Stomach (tissue), 9 donors: ENCODE results near the gene C16orf96. TPM values are rescaled to one million over a fixed set of nuclear protein-coding genes. Genes with fewer than 3 reads are reported as not detected.

Source experiments
- DNase-seq, 2 donors: peaks; one replicate each; pipeline versions ENCODE4 v3.0.0 to v3.0.0-alpha.2; 2013 to 2019
- H3K27ac ChIP-seq, 5 donors: fragments of 200-600 bp in 4 of 5; sonication (generic) in 4 of 5; one replicate each; pipeline ENCODE4 v1.5.1; 2013 to 2019; ENCODE audit warnings: mild to moderate bottlenecking in 1 of 5, moderate library complexity in 1 of 5
- H3K27me3 ChIP-seq, 3 donors: fragments of 200-600 bp; sonication (generic); one replicate each; pipeline ENCODE4 v1.5.1; 2017 to 2019; ENCODE audit warnings: mixed run types in 1 of 3
- H3K36me3 ChIP-seq, 4 donors: fragments of 200-600 bp; sonication (generic); 1 replicate in 3 of 4; 2 replicates in 1 of 4; pipeline ENCODE4 v1.5.1; 2016 to 2019
- H3K4me1 ChIP-seq, 4 donors: fragments of 200-600 bp; sonication (generic); one replicate each; pipeline ENCODE4 v1.5.1; 2016 to 2019
- H3K4me3 ChIP-seq, 4 donors: fragments of 200-600 bp; sonication (generic) in 3 of 4; one replicate each; pipeline ENCODE4 v1.5.1; 2016 to 2019; ENCODE audit warnings: mild to moderate bottlenecking in 1 of 4
- H3K9me3 ChIP-seq, 4 donors: fragments of 200-600 bp; sonication (generic); one replicate each; pipeline ENCODE4 v1.5.1; 2016 to 2019
- EP300 ChIP-seq: sonication (generic); formaldehyde crosslinking; IDR thresholded peaks from one replicate; pipeline ENCODE4 v1.6.1; 2017; ENCODE audit warnings: antibody characterized with exemption
- POLR2A ChIP-seq, 4 donors: fragments of 450-650 bp; IDR thresholded peaks; one replicate each; pipeline ENCODE4 v1.6.1; 2016; ENCODE audit warnings: antibody characterized with exemption in 4 of 4, control low read depth in 2 of 4, mild to moderate bottlenecking in 1 of 4, moderate library complexity in 1 of 4
- POLR2AphosphoS5 ChIP-seq, 3 donors: sonication (generic); formaldehyde crosslinking; IDR thresholded peaks; one replicate each; pipeline ENCODE4 v1.6.1; 2016; ENCODE audit warnings: antibody characterized with exemption in 3 of 3
- WGBS, 5 donors: extraction: QIAGEN DNeasy Blood & Tissue Kit in 3 of 5; methylation state at CpG; one replicate each; pipeline versions ENCODE4 v1.1.5 to v1.1.7; 2013 to 2018; 5-methylcytosine and 5-hydroxymethylcytosine counted together
- intact Hi-C: fragments of 100-400 bp; cut with DNase I; formaldehyde crosslinking; loops from one replicate; pipeline ENCODE4 v1.15.1; 2023; ENCODE audit warnings: low total_unique reads
- polyA plus RNA-seq, 3 donors: library from polyadenylated mRNA; stranded (reverse); fragments of 200-250 nt; gene quantifications; one replicate each; pipeline ENCODE4 v1.2.3, GENCODE V29; 2013
- total RNA-seq, 5 donors: library from RNA; depleted of rRNA; stranded (reverse); fragments of >200 nt; gene quantifications; one replicate each; pipeline versions ENCODE4 v1.1.0 to v1.2.3, GENCODE V29; 2014 to 2016
- TF ChIP-seq, protein P1 (sequence below), 7 experiments: fragments of 450-650 bp in 4 of 7; fragments of 200-600 bp in 3 of 7; sonication (generic) in 3 of 7; IDR thresholded peaks; one replicate each; pipeline ENCODE4 v1.5.1; 2016 to 2019; ENCODE audit warnings: antibody characterized with exemption in 7 of 7, control low read depth in 2 of 7, mild to moderate bottlenecking in 1 of 7
- donor health status: healthy with polysubstance abuse.
- donor health status: Bipolar disorder and iron deficiency.
- donor health status: healthy.

Gene C16orf96
- total and polyA plus RNA-seq, 8 donors: 0.37 to 0.43 TPM; not detected in 6

DNA sequence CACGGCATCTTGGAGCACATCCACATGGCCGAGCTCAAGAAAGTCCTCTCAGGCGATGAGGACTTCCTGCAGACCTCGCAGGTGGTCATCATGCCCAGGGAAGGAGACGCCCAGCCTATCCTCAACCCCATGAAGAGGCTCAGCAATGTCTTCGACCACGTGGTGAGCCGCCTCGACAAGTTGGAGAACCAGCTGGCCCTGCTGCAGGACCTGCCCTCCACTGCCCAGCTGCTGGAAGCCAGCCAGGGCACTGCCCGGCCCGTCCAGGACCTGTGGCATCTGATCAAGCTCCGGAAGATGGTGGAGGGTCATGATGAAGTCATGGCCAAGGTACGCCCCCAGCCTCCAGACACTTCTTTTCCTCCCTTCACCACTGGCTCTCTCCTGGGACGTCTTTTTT lies 440 bp downstream of the C16orf96 start:
- no peaks in the 10 kb centered on the region for H3K4me1 ChIP-seq
- DNase-seq: peak in 1 of 2 donors; percentile 39
- WGBS, 5 donors: 58 to 80% (median 61%) methylated on average over 13 to 14 of the region's 14 CpGs
- H3K36me3 ChIP-seq: no peaks in the 10 kb centered on the region
- H3K27me3 ChIP-seq: peaks cover 0 to 4% (median 0%) of the 10 kb centered on the region in 3 donors
- H3K4me3 ChIP-seq: no peak overlapping the region
- no peaks in the 10 kb centered on the region for H3K9me3 ChIP-seq
- H3K27ac ChIP-seq: no peak overlapping the region
- intact Hi-C loops: no loop called here
- TF ChIP-seq POLR2A (IDR thresholded peaks at IDR 0.05) (no peak), POLR2AphosphoS5 (IDR thresholded peaks at IDR 0.05) (no peak), EP300 (no peak)
- TF ChIP-seq, protein P1, sequence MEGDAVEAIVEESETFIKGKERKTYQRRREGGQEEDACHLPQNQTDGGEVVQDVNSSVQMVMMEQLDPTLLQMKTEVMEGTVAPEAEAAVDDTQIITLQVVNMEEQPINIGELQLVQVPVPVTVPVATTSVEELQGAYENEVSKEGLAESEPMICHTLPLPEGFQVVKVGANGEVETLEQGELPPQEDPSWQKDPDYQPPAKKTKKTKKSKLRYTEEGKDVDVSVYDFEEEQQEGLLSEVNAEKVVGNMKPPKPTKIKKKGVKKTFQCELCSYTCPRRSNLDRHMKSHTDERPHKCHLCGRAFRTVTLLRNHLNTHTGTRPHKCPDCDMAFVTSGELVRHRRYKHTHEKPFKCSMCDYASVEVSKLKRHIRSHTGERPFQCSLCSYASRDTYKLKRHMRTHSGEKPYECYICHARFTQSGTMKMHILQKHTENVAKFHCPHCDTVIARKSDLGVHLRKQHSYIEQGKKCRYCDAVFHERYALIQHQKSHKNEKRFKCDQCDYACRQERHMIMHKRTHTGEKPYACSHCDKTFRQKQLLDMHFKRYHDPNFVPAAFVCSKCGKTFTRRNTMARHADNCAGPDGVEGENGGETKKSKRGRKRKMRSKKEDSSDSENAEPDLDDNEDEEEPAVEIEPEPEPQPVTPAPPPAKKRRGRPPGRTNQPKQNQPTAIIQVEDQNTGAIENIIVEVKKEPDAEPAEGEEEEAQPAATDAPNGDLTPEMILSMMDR (IDR thresholded peaks at IDR 0.05): no peak

DNA sequence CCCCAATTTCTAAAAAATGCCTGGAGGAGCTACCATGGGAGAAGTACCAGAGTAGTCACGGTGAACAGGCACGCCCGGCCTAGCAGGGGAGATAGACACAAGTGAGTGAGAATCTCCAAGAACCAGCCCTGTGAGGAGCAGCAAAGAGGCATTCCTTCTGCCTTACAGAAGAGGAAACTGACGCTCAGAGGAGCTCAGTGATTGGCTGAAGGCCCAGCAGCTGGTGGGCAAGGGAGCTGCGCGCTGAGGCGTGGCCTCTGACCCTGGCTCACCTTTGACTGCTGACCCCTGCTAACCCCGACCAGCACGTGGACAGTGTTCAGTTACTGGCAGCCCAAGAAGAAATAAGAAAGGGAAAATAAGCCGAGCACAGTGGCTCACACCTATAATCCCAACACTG lies 1.8 kb downstream of the C16orf96 start:
- H3K4me3 ChIP-seq: no peak overlapping the region
- H3K27ac ChIP-seq: no peak overlapping the region
- intact Hi-C loops: no loop called here
- DNase-seq: no peak
- no peaks in the 10 kb centered on the region for H3K4me1 ChIP-seq
- H3K27me3 ChIP-seq: peaks cover 0 to 4% (median 0%) of the 10 kb centered on the region in 3 donors
- no peaks in the 10 kb centered on the region for H3K9me3 ChIP-seq
- TF ChIP-seq POLR2AphosphoS5 (IDR thresholded peaks at IDR 0.05) (no peak), EP300 (no peak), POLR2A (IDR thresholded peaks at IDR 0.05) (no peak)
- TF ChIP-seq, protein P1 (IDR thresholded peaks at IDR 0.05): no peak
- WGBS, 5 donors: 71 to 79% (median 76%) methylated on average over 10 of the region's 10 CpGs
- H3K36me3 ChIP-seq: no peaks in the 10 kb centered on the region

DNA sequence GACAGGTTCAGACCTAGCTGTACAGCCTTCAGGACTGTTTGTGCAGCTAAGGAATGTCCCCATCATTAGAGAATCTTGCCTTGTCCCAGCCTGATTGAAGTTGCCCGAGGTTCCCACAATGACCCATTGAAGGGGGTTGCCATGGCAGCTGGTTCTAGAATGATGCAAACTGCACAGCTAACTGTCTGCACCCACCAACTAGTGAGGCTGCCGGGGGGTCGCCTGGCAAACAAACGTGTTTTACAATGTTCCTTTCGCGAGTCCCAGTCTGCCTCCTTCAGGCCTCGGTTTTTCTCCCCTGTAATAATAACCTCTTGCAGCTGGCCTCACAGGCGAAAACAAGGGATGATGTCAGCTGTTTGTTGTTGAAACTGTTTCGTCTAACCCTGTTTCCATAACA lies 5.5 kb downstream of the C16orf96 start:
- intact Hi-C loops: no loop called here
- no peak overlapping the region for H3K27ac ChIP-seq
- H3K36me3 ChIP-seq: no peaks in the 10 kb centered on the region
- no peaks in the 10 kb centered on the region for H3K4me1 ChIP-seq
- H3K27me3 ChIP-seq: peaks cover 0 to 2% (median 0%) of the 10 kb centered on the region in 3 donors
- no peak overlapping the region for H3K4me3 ChIP-seq
- 49 to 63% (median 55%) methylated on average over 9 of the region's 9 CpGs for WGBS, 5 donors
- no peaks in the 10 kb centered on the region for H3K9me3 ChIP-seq
- TF ChIP-seq POLR2A (IDR thresholded peaks at IDR 0.05): no peak
- TF ChIP-seq, protein P1 (IDR thresholded peaks at IDR 0.05): no peak
- TF ChIP-seq POLR2AphosphoS5 (IDR thresholded peaks at IDR 0.05): no peak
- TF ChIP-seq EP300: no peak
- no peak for DNase-seq

DNA sequence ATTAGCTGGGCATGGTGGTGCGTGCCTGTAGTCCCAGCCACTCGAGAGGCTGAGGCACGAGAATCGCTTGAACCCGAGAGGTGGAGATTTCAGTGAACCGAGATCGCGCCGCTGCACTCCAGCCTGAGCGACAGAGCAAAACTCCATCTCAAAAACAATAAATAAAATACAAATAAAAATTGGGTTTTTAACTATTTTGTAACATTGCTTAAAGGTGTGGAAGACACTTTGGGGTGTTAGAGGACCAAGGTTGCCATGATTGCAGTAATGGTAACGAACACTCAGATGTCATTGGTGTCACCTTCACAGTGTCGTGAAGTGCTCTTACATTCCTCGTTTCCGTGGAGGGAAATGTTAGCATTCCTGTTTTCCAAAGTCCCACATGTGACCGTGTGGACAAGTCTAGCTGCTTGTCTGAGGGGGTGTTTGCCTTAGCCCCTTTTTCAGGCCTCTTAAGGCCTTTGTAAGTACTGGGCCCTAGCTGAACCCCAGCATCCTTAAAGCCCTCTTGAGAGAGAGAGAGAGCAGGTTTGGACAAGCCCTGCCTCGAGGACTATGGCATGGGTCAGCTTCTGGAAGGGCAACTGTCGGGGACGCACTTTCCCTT lies 8.6 kb downstream of the C16orf96 start:
- Histone ChIP-seq H3K4me1 (no peaks in the 10 kb centered on the region), H3K27ac (no peak overlapping the region), H3K36me3 (no peaks in the 10 kb centered on the region), H3K4me3 (no peak overlapping the region), H3K9me3 (no peaks in the 10 kb centered on the region), H3K27me3 (no peaks in the 10 kb centered on the region)
- 83 to 88% (median 85%) methylated on average over 18 of the region's 18 CpGs for WGBS, 5 donors
- DNase-seq: no peak
- intact Hi-C loops: no loop called here
- no peak for TF ChIP-seq POLR2AphosphoS5 (IDR thresholded peaks at IDR 0.05)
- TF ChIP-seq POLR2A (IDR thresholded peaks at IDR 0.05): no peak
- TF ChIP-seq, protein P1 (IDR thresholded peaks at IDR 0.05): no peak
